SK-N-SH (cell line): Measurements from ENCODE around the gene PRKCB. TPM values are rescaled to one million over a fixed set of nuclear protein-coding genes. Genes with fewer than 3 reads are reported as not detected.

Experiments
- CTCF ChIA-PET: fragments of 300-600, 350-600 bp; formaldehyde crosslinking; extraction: SDS; loops from one replicate; lab custom pipeline; 2021; lab: Yijun Ruan, JAX
- POLR2A ChIA-PET: fragments of 350-600 bp; sonication (Branson Sonifier 250); formaldehyde crosslinking; extraction: SDS; loops from one replicate; lab custom pipeline; 2020; ENCODE audit warnings: antibody characterized with exemption, inconsistent platforms; lab: Yijun Ruan, JAX
- DNase-seq: peaks from one replicate; pipeline ENCODE4 v3.0.0; 2012
- H2AFZ ChIP-seq: fragments of 200-600 bp; sonication (generic); 2 replicates; pipeline ENCODE4 v1.8.1; 2016; ENCODE audit warnings: antibody characterized with exemption, mild to moderate bottlenecking, low read depth
- H3F3A ChIP-seq: fragments of 200-600 bp; sonication (generic); replicated peaks from 2 replicates; pipeline ENCODE3; 2016; ENCODE audit warnings: antibody characterized with exemption, mild to moderate bottlenecking; ENCODE audit not compliant: insufficient read depth
- H3K27ac ChIP-seq, 2 experiments: fragments of 200-500 bp in 1 of 2; fragments of 200-600 bp in 1 of 2; sonication (Bioruptor generic) in 1 of 2; sonication (generic), shearing (Covaris generic) in 1 of 2; 2 replicates each; pipeline versions ENCODE4 v1.5.1 to v1.6.1; 2014 to 2016; ENCODE audit warnings: low read depth in 2 of 2, inconsistent platforms in 1 of 2, low read length in 1 of 2, mild to moderate bottlenecking in 1 of 2, mixed read lengths in 1 of 2
- H3K27me3 ChIP-seq: fragments of 200-600 bp; sonication (generic), shearing (Covaris generic); 2 replicates; pipeline ENCODE4 v1.6.1; 2016; ENCODE audit warnings: mixed run types; ENCODE audit not compliant: insufficient read depth
- H3K36me3 ChIP-seq, 2 experiments: fragments of 200-500 bp in 1 of 2; fragments of 200-600 bp in 1 of 2; sonication (Bioruptor generic) in 1 of 2; sonication (generic) in 1 of 2; replicated peaks in 1 of 2; 2 replicates each; pipeline versions ENCODE3 to v1.5.1; 2014 to 2016; ENCODE audit warnings: low read length in 1 of 2, mild to moderate bottlenecking in 1 of 2; ENCODE audit not compliant: insufficient read depth in 2 of 2, control insufficient read depth in 1 of 2
- H3K4me1 ChIP-seq, 2 experiments: fragments of 200-500 bp in 1 of 2; fragments of 200-600 bp in 1 of 2; sonication (Bioruptor generic) in 1 of 2; sonication (generic), shearing (Covaris generic) in 1 of 2; 2 replicates each; pipeline versions ENCODE4 v1.5.1 to v1.6.1; 2014 to 2016; ENCODE audit warnings: low read depth in 1 of 2, low read length in 1 of 2, mixed run types in 1 of 2; ENCODE audit not compliant: insufficient read depth in 2 of 2, control insufficient read depth in 1 of 2
- H3K4me2 ChIP-seq: fragments of 200-600 bp; sonication (generic), shearing (Covaris generic); 2 replicates; pipeline ENCODE4 v1.6.1; 2017; ENCODE audit warnings: mixed run types
- H3K4me3 ChIP-seq, 2 experiments: fragments of 200-500 bp in 1 of 2; fragments of 200-600 bp in 1 of 2; sonication (Bioruptor generic) in 1 of 2; sonication (generic), shearing (Covaris generic) in 1 of 2; 2 replicates each; pipeline versions ENCODE4 v1.5.1 to v1.8.1; 2014 to 2016; ENCODE audit warnings: low read depth in 2 of 2, inconsistent platforms in 1 of 2, low read length in 1 of 2, mild to moderate bottlenecking in 1 of 2, mixed read lengths in 1 of 2, moderate library complexity in 1 of 2
- H3K79me2 ChIP-seq: fragments of 200-600 bp; sonication (generic); 2 replicates; pipeline ENCODE4 v1.8.1; 2017; ENCODE audit warnings: mild to moderate bottlenecking; ENCODE audit not compliant: insufficient read depth
- H3K9ac ChIP-seq: fragments of 200-600 bp; sonication (generic); 2 replicates; pipeline ENCODE4 v1.6.1; 2017; ENCODE audit warnings: mixed run types
- H3K9me2 ChIP-seq: fragments of 200-600 bp; sonication (generic); 2 replicates; pipeline ENCODE4 v1.6.1; 2017; ENCODE audit warnings: mixed run types
- H3K9me3 ChIP-seq: fragments of 200-600 bp; sonication (generic); 2 replicates; pipeline ENCODE4 v1.6.1; 2017; ENCODE audit warnings: mixed run types, mild to moderate bottlenecking, moderate library complexity
- H4K20me1 ChIP-seq: fragments of 200-600 bp; sonication (generic); 2 replicates; pipeline ENCODE4 v1.6.1; 2017; ENCODE audit warnings: mild to moderate bottlenecking, mixed run types; ENCODE audit not compliant: insufficient read depth
- FOSL2 ChIP-seq: IDR thresholded peaks from 2 replicates; pipeline ENCODE4 v1.4.0; 2012; ENCODE audit warnings: low read depth, mild to moderate bottlenecking, moderate library complexity, borderline replicate concordance
- GATA2 ChIP-seq: sonication (generic); formaldehyde crosslinking; IDR thresholded peaks from 2 replicates; pipeline ENCODE4 v1.5.0; 2020; ENCODE audit warnings: mild to moderate bottlenecking, missing genetic modification reagents
- JUND ChIP-seq: IDR thresholded peaks from 2 replicates; pipeline ENCODE4 v1.4.0; 2012
- RXRA ChIP-seq: IDR thresholded peaks from 2 replicates; pipeline ENCODE4 v1.4.0; 2012; ENCODE audit warnings: low read depth, mild to moderate bottlenecking, borderline replicate concordance
- TAF1 ChIP-seq: IDR thresholded peaks from 2 replicates; pipeline ENCODE4 v1.6.1; 2012; ENCODE audit warnings: low read depth, mild to moderate bottlenecking, low read length, moderate library complexity, borderline replicate concordance
- TCF12 ChIP-seq: IDR thresholded peaks from 2 replicates; pipeline ENCODE4 v1.4.0; 2012
- ZBTB33 ChIP-seq: IDR thresholded peaks from 2 replicates; pipeline ENCODE4 v1.4.0; 2012; ENCODE audit warnings: low read depth, borderline replicate concordance
- WGBS: methylation state at CpG from one replicate; pipeline ENCODE4 v1.1.6; 2017; ENCODE audit warnings: low lambda C conversion rate; 5-methylcytosine and 5-hydroxymethylcytosine counted together
- polyA plus RNA-seq, 3 experiments: library from polyadenylated mRNA; depleted of rRNA; stranded (reverse); fragments of >200 nt; gene quantifications; 2 replicates each; pipeline ENCODE4 v1.2.3, GENCODE V29; 2012
- TF ChIP-seq, protein P1 (sequence below): IDR thresholded peaks from 2 replicates; pipeline ENCODE4 v1.4.0; 2012; ENCODE audit warnings: low read depth

PRKCB gene
- polyA plus RNA-seq, 1 of the 3 experiments (the other 2 are of a cell fraction) = 0.12 TPM

DNA sequence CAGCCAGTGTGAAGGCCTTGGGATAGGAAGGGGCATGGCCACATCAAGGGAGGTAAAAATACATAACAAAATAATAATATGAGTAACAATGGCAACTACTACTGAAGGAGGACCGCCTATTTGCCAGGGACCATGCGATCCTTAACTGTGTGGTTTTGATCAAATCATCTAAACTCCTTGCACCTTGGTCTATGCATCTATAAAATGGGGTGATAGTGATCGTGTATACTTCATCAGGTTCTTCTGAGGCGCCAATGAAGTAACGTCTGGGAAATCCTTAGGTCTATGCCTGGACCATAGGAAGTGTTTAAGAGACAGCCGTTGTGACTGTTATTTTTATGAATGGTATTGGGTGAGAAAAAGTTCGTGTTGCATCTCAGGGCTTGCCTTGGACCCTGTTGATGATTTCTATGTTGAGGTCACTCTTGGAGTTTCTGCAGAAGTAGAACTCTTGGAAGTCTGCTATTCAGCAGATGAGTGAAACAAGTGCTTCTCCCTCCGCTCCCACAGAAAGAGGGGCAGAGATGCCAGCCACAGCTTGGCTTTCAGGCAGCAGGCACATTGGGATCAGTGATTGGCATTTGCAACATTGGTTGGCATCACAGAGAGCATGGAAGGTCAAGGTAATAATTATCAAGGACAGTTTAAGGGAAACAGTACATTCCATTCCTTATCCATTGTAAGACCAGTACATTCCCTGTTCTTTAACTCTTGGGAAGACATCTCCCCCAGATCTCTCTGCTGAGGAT, 63.1 kb downstream of the PRKCB start (continued):
- no peak for TF ChIP-seq ZBTB33
- TF ChIP-seq RXRA = no peak

DNA sequence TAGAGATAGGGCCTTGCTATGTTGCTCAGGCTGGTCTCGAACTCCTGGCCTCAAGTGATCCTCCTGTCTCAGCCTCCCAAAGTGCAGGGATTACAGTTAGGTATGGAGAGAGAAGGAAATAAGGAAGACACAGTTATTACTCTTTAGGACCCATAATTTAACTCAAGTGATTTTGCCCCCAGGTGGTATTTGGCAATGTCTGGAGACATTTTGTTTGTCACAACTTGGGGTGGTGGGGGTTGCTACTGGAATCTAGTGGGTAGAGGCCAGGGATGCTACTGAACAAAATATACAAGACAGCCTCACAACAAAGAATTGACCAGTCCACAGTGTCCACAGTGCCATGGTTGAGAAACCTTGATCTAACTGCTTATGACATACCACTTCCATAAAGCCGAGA, 64.1 kb downstream of the PRKCB start:
- 23% methylated on average over 2 of the region's 2 CpGs for WGBS
- CTCF ChIA-PET = interaction anchor here (0.6 kb wide), 1 partner anchor 596 kb away, joined by 3 read pairs; no protein-coding TSS in a partner anchor

GRCh38 chr16:23900480-23901177, 64.8 kb downstream of the PRKCB start:
- WGBS = 52% methylated on average over 7 of the region's 7 CpGs
- DNase-seq = no peak
- Histone ChIP-seq H3K4me3 (no peak overlapping the region), H3K27ac (no peak overlapping the region), H4K20me1 (no peaks in the 10 kb centered on the region), H3K9me2 (no peaks in the 10 kb centered on the region), H3K27me3 (no peaks in the 10 kb centered on the region), H3K4me1 (no peaks in the 10 kb centered on the region; a peak in 1 of 4 replicates), H3K9ac (no peak overlapping the region), H3F3A (no peaks in the 10 kb centered on the region), H3K36me3 (no peaks in the 10 kb centered on the region), H3K9me3 (no peaks in the 10 kb centered on the region), H3K4me2 (no peak overlapping the region), H2AFZ (no peak overlapping the region), H3K79me2 (no peaks in the 10 kb centered on the region)
- TF ChIP-seq, protein P1, sequence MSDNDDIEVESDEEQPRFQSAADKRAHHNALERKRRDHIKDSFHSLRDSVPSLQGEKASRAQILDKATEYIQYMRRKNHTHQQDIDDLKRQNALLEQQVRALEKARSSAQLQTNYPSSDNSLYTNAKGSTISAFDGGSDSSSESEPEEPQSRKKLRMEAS = no peak
- TF ChIP-seq TAF1 = no peak
- TF ChIP-seq RXRA = no peak
- CTCF ChIA-PET = no interaction called here
- POLR2A ChIA-PET = no interaction called here

More for the DNA sequence above, 64.1 kb downstream of the PRKCB start:
- Histone ChIP-seq H3F3A (no peaks in the 10 kb centered on the region), H3K79me2 (no peaks in the 10 kb centered on the region), H3K4me2 (no peak overlapping the region), H4K20me1 (no peaks in the 10 kb centered on the region), H3K9me3 (no peaks in the 10 kb centered on the region), H3K4me3 (no peak overlapping the region), H3K27ac (no peak overlapping the region), H3K4me1 (no peaks in the 10 kb centered on the region; a peak in 1 of 4 replicates), H3K9ac (no peak overlapping the region), H2AFZ (no peak overlapping the region), H3K36me3 (no peaks in the 10 kb centered on the region), H3K9me2 (no peaks in the 10 kb centered on the region), H3K27me3 (no peaks in the 10 kb centered on the region)
- POLR2A ChIA-PET = no interaction called here
- DNase-seq = no peak
- no peak for TF ChIP-seq JUND
- TF ChIP-seq GATA2 (CRISPR knock-in tag) = no peak
- TF ChIP-seq TCF12 = no peak
- TF ChIP-seq FOSL2 = no peak
